H9 (cell line): ENCODE measurements around the gene KCNMA1. TPM values are rescaled to one million over a fixed set of nuclear protein-coding genes. Genes with fewer than 3 reads are reported as not detected.
A peak's percentile ranks its signal among the peaks of the same experiment; 100 is the strongest.

Experiments used
- DNase-seq: peaks from one replicate; pipeline ENCODE4 v3.0.0-alpha.2; 2017
- H2AFZ ChIP-seq: one replicate; pipeline ENCODE4 v1.6.1; 2013; ENCODE audit warnings: mild to moderate bottlenecking, low read length, control low read depth, moderate library complexity
- H2AK5ac ChIP-seq: 2 replicates; pipeline ENCODE4 v1.6.1; 2013; ENCODE audit warnings: low read length, control low read depth, mixed read lengths; ENCODE audit not compliant: insufficient read length
- H2BK120ac ChIP-seq: one replicate; pipeline ENCODE4 v1.6.1; 2013; ENCODE audit warnings: low read depth, mild to moderate bottlenecking, low read length, control low read depth, inconsistent platforms; ENCODE audit not compliant: poor library complexity, severe bottlenecking
- H2BK12ac ChIP-seq: 2 replicates; pipeline ENCODE4 v1.6.1; 2013; ENCODE audit warnings: low read length, control low read depth, mixed read lengths, low read depth; ENCODE audit not compliant: insufficient read length
- H2BK15ac ChIP-seq: 2 replicates; pipeline ENCODE4 v1.6.1; 2013; ENCODE audit warnings: low read depth, low read length, control low read depth
- H2BK20ac ChIP-seq: one replicate; pipeline ENCODE4 v1.6.1; 2013; ENCODE audit warnings: low read depth, mild to moderate bottlenecking, low read length, control low read depth, inconsistent platforms; ENCODE audit not compliant: poor library complexity, severe bottlenecking
- H2BK5ac ChIP-seq: 2 replicates; pipeline ENCODE4 v1.6.1; 2013; ENCODE audit warnings: low read length, control low read depth, mixed read lengths; ENCODE audit not compliant: insufficient read length
- H3K14ac ChIP-seq: 2 replicates; pipeline ENCODE4 v1.6.1; 2013; ENCODE audit warnings: low read length, control low read depth; ENCODE audit not compliant: insufficient read depth
- H3K18ac ChIP-seq: 2 replicates; pipeline ENCODE4 v1.6.1; 2013; ENCODE audit warnings: low read depth, mild to moderate bottlenecking, mixed read lengths, low read length, control low read depth; ENCODE audit not compliant: insufficient read length
- H3K23ac ChIP-seq: 2 replicates; pipeline ENCODE4 v1.6.1; 2013; ENCODE audit warnings: low read length, control low read depth, mixed read lengths, low read depth; ENCODE audit not compliant: insufficient read length
- H3K23me2 ChIP-seq: 2 replicates; pipeline ENCODE4 v1.6.1; 2013; ENCODE audit warnings: low read depth, mild to moderate bottlenecking, mixed read lengths, low read length, control low read depth; ENCODE audit not compliant: insufficient read length, poor library complexity, severe bottlenecking
- H3K27ac ChIP-seq: 2 replicates; pipeline ENCODE4 v1.5.1; 2013; ENCODE audit warnings: low read length, control low read depth, mixed read lengths, low read depth; ENCODE audit not compliant: insufficient read length
- H3K27me3 ChIP-seq: 2 replicates; pipeline ENCODE4 v1.6.1; 2013; ENCODE audit warnings: low read length, control low read depth, inconsistent platforms; ENCODE audit not compliant: insufficient read depth
- H3K4ac ChIP-seq: 2 replicates; pipeline ENCODE4 v1.6.1; 2013; ENCODE audit warnings: low read depth, mild to moderate bottlenecking, control low read depth, inconsistent platforms, low read length, moderate library complexity
- H3K4me1 ChIP-seq: 2 replicates; pipeline ENCODE4 v1.6.1; 2013; ENCODE audit warnings: low read length, control low read depth, inconsistent platforms; ENCODE audit not compliant: insufficient read depth
- H3K4me2 ChIP-seq: 2 replicates; pipeline ENCODE4 v1.6.1; 2013; ENCODE audit warnings: low read length, control low read depth, mixed read lengths; ENCODE audit not compliant: insufficient read length, insufficient read depth
- H3K56ac ChIP-seq: 2 replicates; pipeline ENCODE4 v1.6.1; 2013; ENCODE audit warnings: low read depth, mild to moderate bottlenecking, mixed read lengths, low read length, control low read depth; ENCODE audit not compliant: insufficient read length
- H3K79me1 ChIP-seq: 2 replicates; pipeline ENCODE4 v1.6.1; 2013; ENCODE audit warnings: low read depth, mild to moderate bottlenecking, moderate library complexity, low read length, control low read depth, inconsistent platforms; ENCODE audit not compliant: insufficient read depth, poor library complexity, severe bottlenecking
- H3K79me2 ChIP-seq: 2 replicates; pipeline ENCODE4 v1.6.1; 2013; ENCODE audit warnings: low read length, control low read depth, inconsistent platforms; ENCODE audit not compliant: insufficient read depth
- H3K9ac ChIP-seq: 2 replicates; pipeline ENCODE4 v1.6.1; 2013; ENCODE audit warnings: low read length, control low read depth, mixed read lengths; ENCODE audit not compliant: insufficient read length; ENCODE audit errors: extremely low read depth
- H3K9me3 ChIP-seq: one replicate; pipeline ENCODE4 v1.6.1; 2013; ENCODE audit warnings: low read depth, low read length, inconsistent platforms; ENCODE audit not compliant: control insufficient read depth
- H3T11ph ChIP-seq: one replicate; pipeline ENCODE4 v1.6.1; 2013; ENCODE audit warnings: mild to moderate bottlenecking, low read length, control low read depth, inconsistent platforms
- H4K20me1 ChIP-seq: one replicate; pipeline ENCODE4 v1.6.1; 2013; ENCODE audit not compliant: control insufficient read depth, insufficient read length, insufficient read depth
- H4K5ac ChIP-seq: 2 replicates; pipeline ENCODE4 v1.6.1; 2013; ENCODE audit warnings: low read depth, mild to moderate bottlenecking, mixed read lengths, low read length, control low read depth; ENCODE audit not compliant: insufficient read length
- H4K8ac ChIP-seq: replicated peaks from 2 replicates; pipeline ENCODE4 v1.6.1; 2013; ENCODE audit warnings: low read length, control low read depth, mixed read lengths, low read depth; ENCODE audit not compliant: insufficient read length
- H4K91ac ChIP-seq: 2 replicates; pipeline ENCODE4 v1.6.1; 2013; ENCODE audit warnings: low read depth, mild to moderate bottlenecking, moderate library complexity, mixed read lengths, low read length, control low read depth; ENCODE audit not compliant: insufficient read length
- H3K27ac Mint-ChIP-seq, 3 experiments: 2 replicates in 2 of 3; 3 replicates in 1 of 3; pipeline ENCODE4 v1.8.0; 2020 to 2021; ENCODE audit warnings: mixed read lengths in 3 of 3, mild to moderate bottlenecking in 1 of 3, moderate library complexity in 1 of 3
- H3K27me3 Mint-ChIP-seq: 2 replicates; pipeline ENCODE4 v1.8.0; 2021; ENCODE audit warnings: low read depth, mild to moderate bottlenecking, moderate library complexity, mixed read lengths
- H3K36me3 Mint-ChIP-seq, 3 experiments: 2 replicates in 2 of 3; 3 replicates in 1 of 3; pipeline ENCODE4 v1.8.0; 2020 to 2021; ENCODE audit warnings: low read depth in 3 of 3, mixed read lengths in 3 of 3; ENCODE audit not compliant: insufficient read depth in 1 of 3
- H3K4me1 Mint-ChIP-seq, 2 experiments: 2 replicates each; pipeline ENCODE4 v1.8.0; 2020; ENCODE audit warnings: mixed read lengths in 2 of 2
- H3K4me3 Mint-ChIP-seq, 2 experiments: 2 replicates in 1 of 2; 3 replicates in 1 of 2; pipeline ENCODE4 v1.8.0; 2020 to 2021; ENCODE audit warnings: mild to moderate bottlenecking in 2 of 2, mixed read lengths in 2 of 2, moderate library complexity in 1 of 2
- H3K9me3 Mint-ChIP-seq, 2 experiments: 2 replicates in 1 of 2; 3 replicates in 1 of 2; pipeline ENCODE4 v1.8.0; 2020; ENCODE audit warnings: mild to moderate bottlenecking in 2 of 2, mixed read lengths in 2 of 2, moderate library complexity in 1 of 2
- WGBS: extraction: QIAGEN DNeasy Blood & Tissue Kit; methylation state at CpG from one replicate; pipeline ENCODE4 v1.1.7; 2013; ENCODE audit warnings: missing lambda C conversion rate, low lambda C conversion rate, mixed read lengths; ENCODE audit not compliant: insufficient read length; ENCODE audit errors: extremely low coverage; 5-methylcytosine and 5-hydroxymethylcytosine counted together
- total RNA-seq: library from RNA; stranded (reverse); gene quantifications from 2 replicates; pipeline ENCODE4 v1.2.1, GENCODE V29; 2021
- TF ChIP-seq, protein P1 (sequence below): fragments of 200-600 bp; sonication (generic); conservative IDR thresholded peaks from 3 replicates; pipeline ENCODE4 v1.8.0; 2021; ENCODE audit warnings: antibody characterized with exemption, mild to moderate bottlenecking

Gene KCNMA1
- total RNA-seq, 1 experiment from 2014 or later = 2.0 TPM

DNA sequence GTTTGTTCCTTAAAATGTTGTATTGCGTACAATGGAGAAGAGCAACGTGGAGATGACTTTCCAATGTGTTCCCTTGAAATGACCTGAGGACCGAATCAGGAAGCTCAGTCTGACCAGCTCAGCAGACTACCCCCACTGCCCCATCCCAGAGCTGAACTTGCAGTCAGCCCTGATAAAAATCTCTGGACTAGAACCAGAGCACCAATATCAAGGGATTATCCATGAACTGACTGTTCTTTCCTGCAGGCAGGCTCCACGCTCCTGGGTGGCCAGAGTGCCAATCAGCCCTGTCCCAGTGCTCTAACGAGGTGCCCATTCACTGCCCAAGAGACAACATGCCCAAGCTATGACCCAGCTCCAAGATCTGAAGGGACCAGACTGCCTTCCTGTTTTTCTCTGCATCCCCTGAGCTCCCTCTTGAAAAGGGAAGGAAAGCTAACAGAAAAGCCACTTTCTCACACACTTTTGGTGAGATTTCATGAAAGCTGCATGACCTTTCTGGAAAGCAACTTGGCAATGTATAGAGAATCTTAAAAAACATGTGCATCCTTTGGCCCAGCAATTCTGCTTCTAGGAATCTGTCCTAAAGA, 130.2 kb downstream of the KCNMA1 start:
- H3K27ac Mint-ChIP-seq = peak overlapping the region in 1 of 3 experiments; percentile 34; a peak in 1 of 7 replicates
- H4K91ac ChIP-seq = no peak overlapping the region
- TF ChIP-seq, protein P1, sequence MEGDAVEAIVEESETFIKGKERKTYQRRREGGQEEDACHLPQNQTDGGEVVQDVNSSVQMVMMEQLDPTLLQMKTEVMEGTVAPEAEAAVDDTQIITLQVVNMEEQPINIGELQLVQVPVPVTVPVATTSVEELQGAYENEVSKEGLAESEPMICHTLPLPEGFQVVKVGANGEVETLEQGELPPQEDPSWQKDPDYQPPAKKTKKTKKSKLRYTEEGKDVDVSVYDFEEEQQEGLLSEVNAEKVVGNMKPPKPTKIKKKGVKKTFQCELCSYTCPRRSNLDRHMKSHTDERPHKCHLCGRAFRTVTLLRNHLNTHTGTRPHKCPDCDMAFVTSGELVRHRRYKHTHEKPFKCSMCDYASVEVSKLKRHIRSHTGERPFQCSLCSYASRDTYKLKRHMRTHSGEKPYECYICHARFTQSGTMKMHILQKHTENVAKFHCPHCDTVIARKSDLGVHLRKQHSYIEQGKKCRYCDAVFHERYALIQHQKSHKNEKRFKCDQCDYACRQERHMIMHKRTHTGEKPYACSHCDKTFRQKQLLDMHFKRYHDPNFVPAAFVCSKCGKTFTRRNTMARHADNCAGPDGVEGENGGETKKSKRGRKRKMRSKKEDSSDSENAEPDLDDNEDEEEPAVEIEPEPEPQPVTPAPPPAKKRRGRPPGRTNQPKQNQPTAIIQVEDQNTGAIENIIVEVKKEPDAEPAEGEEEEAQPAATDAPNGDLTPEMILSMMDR = no peak
- no peak for DNase-seq
- no peak overlapping the region for H3K23ac ChIP-seq
- no peak overlapping the region for H4K8ac ChIP-seq
- peaks cover 10 to 18% of the 10 kb centered on the region in 2 experiments for H3K4me1 Mint-ChIP-seq
- H2BK12ac ChIP-seq = no peak overlapping the region
- no peaks in the 10 kb centered on the region for H3K9me3 Mint-ChIP-seq
- no peak overlapping the region for H3K4me3 Mint-ChIP-seq
- no peak overlapping the region for H3K18ac ChIP-seq
- H2BK120ac ChIP-seq = no peak overlapping the region
- no peak overlapping the region for H3K4me2 ChIP-seq
- no peaks in the 10 kb centered on the region for H4K20me1 ChIP-seq
- no peaks in the 10 kb centered on the region for H3K79me2 ChIP-seq
- no peak overlapping the region for H2BK5ac ChIP-seq
- no peaks in the 10 kb centered on the region for H3K4me1 ChIP-seq
- H3K79me1 ChIP-seq = no peaks in the 10 kb centered on the region
- no peak overlapping the region for H3K9ac ChIP-seq
- H4K5ac ChIP-seq = no peak overlapping the region
- H2AFZ ChIP-seq = no peak overlapping the region
- no peak overlapping the region for H2AK5ac ChIP-seq
- peaks cover 3% of the 10 kb centered on the region; the same call in 1 of the 2 replicates for H3K27me3 Mint-ChIP-seq
- H3K36me3 Mint-ChIP-seq = no peaks in the 10 kb centered on the region
- no peak overlapping the region for H3K14ac ChIP-seq
- no peaks in the 10 kb centered on the region for H3K23me2 ChIP-seq
- H3K9me3 ChIP-seq = no peaks in the 10 kb centered on the region
- WGBS = no CpG with 5 or more reads among the region's 5 CpGs
- no peak overlapping the region for H3K27ac ChIP-seq
- no peak overlapping the region for H3K4ac ChIP-seq
- no peak overlapping the region for H3K56ac ChIP-seq
- H2BK15ac ChIP-seq = no peak overlapping the region
- no peaks in the 10 kb centered on the region for H3K27me3 ChIP-seq
- H3T11ph ChIP-seq = no peak overlapping the region
- no peak overlapping the region for H2BK20ac ChIP-seq
